Activated CD8-positive, alpha-beta T cell treated with anti-CD3 and anti-CD28 coated beads for 36 hours (primary cell): ENCODE results near the gene CCDC60. TPM values are rescaled to one million over a fixed set of nuclear protein-coding genes. Genes with fewer than 3 reads are reported as not detected.

Experiments used
- ATAC-seq: fragments of 200-7000 bp; cut with Tn5 transposase; one replicate; pipeline ENCODE4 v1.10.0; 2021; ENCODE audit warnings: mild to moderate bottlenecking, moderate library complexity
- CTCF ChIA-PET: fragments of 350-600 bp; sonication (Branson Sonifier 250); formaldehyde crosslinking; loops from one replicate; lab custom pipeline; 2021; ENCODE audit warnings: antibody characterized with exemption; lab: Charles Lee
- POLR2A ChIA-PET: fragments of 350-600 bp; sonication (Branson Sonifier 250); formaldehyde crosslinking; loops from one replicate; lab custom pipeline; 2021; ENCODE audit warnings: antibody characterized with exemption; lab: Charles Lee
- DNase-seq: peaks from one replicate; pipeline ENCODE4 v3.0.0-alpha.2; 2020
- H3K27ac Mint-ChIP-seq: one replicate; pipeline ENCODE4 v1.8.0; 2021; ENCODE audit warnings: mild to moderate bottlenecking, mixed read lengths
- H3K27me3 Mint-ChIP-seq: one replicate; pipeline ENCODE4 v1.8.0; 2021; ENCODE audit warnings: mixed read lengths
- H3K36me3 Mint-ChIP-seq: one replicate; pipeline ENCODE4 v1.8.0; 2021; ENCODE audit warnings: low read depth, mixed read lengths
- H3K4me1 Mint-ChIP-seq: one replicate; pipeline ENCODE4 v1.8.0; 2021; ENCODE audit warnings: low read depth, mixed read lengths
- H3K4me3 Mint-ChIP-seq: one replicate; pipeline ENCODE4 v1.8.0; 2021; ENCODE audit warnings: mild to moderate bottlenecking, moderate library complexity, mixed read lengths
- H3K9me3 Mint-ChIP-seq: one replicate; pipeline ENCODE4 v1.8.0; 2021; ENCODE audit warnings: mixed read lengths
- intact Hi-C: fragments of 100-400 bp; cut with micrococcal nuclease; formaldehyde crosslinking; loops from one replicate; pipeline ENCODE4 v1.10.0; 2022
- total RNA-seq, 2 experiments: library from RNA; stranded (reverse); gene quantifications; one replicate each; pipeline ENCODE4 v1.2.3, GENCODE V29; 2021
- TF ChIP-seq, protein P1 (sequence below): fragments of 200-600 bp; IDR thresholded peaks from one replicate; pipeline ENCODE4 v1.8.0; 2022; ENCODE audit warnings: antibody characterized with exemption, mild to moderate bottlenecking

CCDC60 gene
- total RNA-seq, 2 experiments from 2014 or later: not detected

- CTCF ChIA-PET: no interaction called here
- ATAC-seq: no peak
- H3K4me3 Mint-ChIP-seq: no peak overlapping the region
- no peak overlapping the region for H3K27ac Mint-ChIP-seq
- H3K36me3 Mint-ChIP-seq: no peaks in the 10 kb centered on the region
- DNase-seq: no peak
- H3K9me3 Mint-ChIP-seq: no peaks in the 10 kb centered on the region
- H3K27me3 Mint-ChIP-seq: peaks cover 12% of the 10 kb centered on the region
- no peaks in the 10 kb centered on the region for H3K4me1 Mint-ChIP-seq
- TF ChIP-seq, protein P1, sequence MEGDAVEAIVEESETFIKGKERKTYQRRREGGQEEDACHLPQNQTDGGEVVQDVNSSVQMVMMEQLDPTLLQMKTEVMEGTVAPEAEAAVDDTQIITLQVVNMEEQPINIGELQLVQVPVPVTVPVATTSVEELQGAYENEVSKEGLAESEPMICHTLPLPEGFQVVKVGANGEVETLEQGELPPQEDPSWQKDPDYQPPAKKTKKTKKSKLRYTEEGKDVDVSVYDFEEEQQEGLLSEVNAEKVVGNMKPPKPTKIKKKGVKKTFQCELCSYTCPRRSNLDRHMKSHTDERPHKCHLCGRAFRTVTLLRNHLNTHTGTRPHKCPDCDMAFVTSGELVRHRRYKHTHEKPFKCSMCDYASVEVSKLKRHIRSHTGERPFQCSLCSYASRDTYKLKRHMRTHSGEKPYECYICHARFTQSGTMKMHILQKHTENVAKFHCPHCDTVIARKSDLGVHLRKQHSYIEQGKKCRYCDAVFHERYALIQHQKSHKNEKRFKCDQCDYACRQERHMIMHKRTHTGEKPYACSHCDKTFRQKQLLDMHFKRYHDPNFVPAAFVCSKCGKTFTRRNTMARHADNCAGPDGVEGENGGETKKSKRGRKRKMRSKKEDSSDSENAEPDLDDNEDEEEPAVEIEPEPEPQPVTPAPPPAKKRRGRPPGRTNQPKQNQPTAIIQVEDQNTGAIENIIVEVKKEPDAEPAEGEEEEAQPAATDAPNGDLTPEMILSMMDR: no peak
- intact Hi-C loops: no loop called here
- POLR2A ChIA-PET: no interaction called here
These were observed 236.2 kb downstream of the CCDC60 start for GRCh38 chr12:119570771-119571170.

- ATAC-seq (no peak), DNase-seq (no peak)
- CTCF ChIA-PET: no interaction called here
- TF ChIP-seq, protein P1: no peak
- Mint-ChIP-seq H3K9me3 (no peaks in the 10 kb centered on the region), H3K4me1 (no peaks in the 10 kb centered on the region), H3K36me3 (no peaks in the 10 kb centered on the region), H3K4me3 (no peak overlapping the region), H3K27ac (no peak overlapping the region), H3K27me3 (peaks cover 15% of the 10 kb centered on the region)
- intact Hi-C loops: no loop called here
- POLR2A ChIA-PET: no interaction called here
These were observed 238.6 kb downstream of the CCDC60 start for GRCh38 chr12:119573086-119573485.

DNA sequence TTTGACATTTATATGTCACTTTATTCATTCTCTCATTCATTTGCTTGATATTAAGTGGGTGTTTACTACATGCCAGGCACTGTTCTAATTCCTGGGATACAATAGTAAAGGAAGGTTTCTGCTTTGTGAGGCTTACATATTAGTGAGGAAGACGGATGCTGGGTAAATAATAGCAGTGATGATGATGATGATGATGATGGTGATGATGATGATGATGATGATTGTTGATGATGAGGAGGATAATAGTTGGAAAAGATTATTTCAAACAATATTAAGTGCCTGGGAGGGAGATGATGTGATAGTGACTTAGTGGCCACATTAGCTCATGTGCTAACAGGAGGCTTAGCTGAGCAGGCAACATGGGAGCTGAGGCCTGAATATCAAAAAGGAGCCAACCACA, 239.7 kb downstream of the CCDC60 start:
- H3K4me3 Mint-ChIP-seq: no peak overlapping the region
- ChIA-PET POLR2A (no interaction called here), CTCF (no interaction called here)
- DNase-seq (no peak), ATAC-seq (no peak)
- TF ChIP-seq, protein P1: no peak
- no peaks in the 10 kb centered on the region for H3K9me3 Mint-ChIP-seq
- H3K4me1 Mint-ChIP-seq: no peaks in the 10 kb centered on the region
- H3K36me3 Mint-ChIP-seq: no peaks in the 10 kb centered on the region
- H3K27me3 Mint-ChIP-seq: peaks cover 16% of the 10 kb centered on the region
- no peak overlapping the region for H3K27ac Mint-ChIP-seq
- intact Hi-C loops: no loop called here

- no peak for DNase-seq
- ChIA-PET CTCF (no interaction called here), POLR2A (no interaction called here)
- H3K9me3 Mint-ChIP-seq: no peaks in the 10 kb centered on the region
- no peaks in the 10 kb centered on the region for H3K36me3 Mint-ChIP-seq
- no peak overlapping the region for H3K27ac Mint-ChIP-seq
- no peak overlapping the region for H3K4me3 Mint-ChIP-seq
- peaks cover 16% of the 10 kb centered on the region for H3K27me3 Mint-ChIP-seq
- TF ChIP-seq, protein P1: no peak
- no peaks in the 10 kb centered on the region for H3K4me1 Mint-ChIP-seq
- ATAC-seq: no peak
- intact Hi-C loops: no loop called here
These were observed 241.7 kb downstream of the CCDC60 start for GRCh38 chr12:119576118-119576810.

DNA sequence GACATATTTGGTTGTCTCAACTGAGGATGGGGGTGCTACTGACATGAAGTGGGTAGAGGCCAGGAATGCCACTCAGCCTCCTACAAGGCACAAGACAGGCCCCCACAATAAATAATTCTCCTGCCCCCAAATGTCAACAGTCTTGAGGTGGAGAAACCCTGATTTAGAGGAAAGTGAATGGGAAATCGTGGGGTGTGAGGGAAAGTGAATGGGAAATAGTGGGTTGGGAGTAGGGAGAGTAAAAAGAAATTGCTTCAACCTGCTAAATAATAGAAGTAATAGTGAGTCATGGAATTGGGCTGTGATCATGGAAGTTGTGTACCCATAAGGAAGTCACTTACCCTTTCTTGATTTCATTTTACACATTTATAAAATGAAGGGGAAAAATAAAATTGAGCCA, 242.4 kb downstream of the CCDC60 start:
- H3K36me3 Mint-ChIP-seq: no peaks in the 10 kb centered on the region
- TF ChIP-seq, protein P1: no peak
- CTCF ChIA-PET: no interaction called here
- H3K27ac Mint-ChIP-seq: no peak overlapping the region
- H3K9me3 Mint-ChIP-seq: no peaks in the 10 kb centered on the region
- POLR2A ChIA-PET: no interaction called here
- no peak for DNase-seq
- no peak overlapping the region for H3K4me3 Mint-ChIP-seq
- intact Hi-C loops: no loop called here
- H3K27me3 Mint-ChIP-seq: peaks cover 18% of the 10 kb centered on the region
- H3K4me1 Mint-ChIP-seq: no peaks in the 10 kb centered on the region
- no peak for ATAC-seq
